Activated CD8-positive, alpha-beta memory T cell treated with anti-CD3 and anti-CD28 coated beads, Interleukin-2, amount 50 U/mL, for 1 hour (primary cell): Measurements from ENCODE around the gene SPIN1.
"Not testable (repeated sequence)": the region's sequence is repeated elsewhere in the genome, so short reads cannot be mapped to it uniquely, and the experiment has no call there.

Experiments used
- DNase-seq: peaks from one replicate; pipeline ENCODE4 v3.0.0-alpha.2; 2020; ENCODE audit errors: extremely low read depth

The SPIN1 gene

DNA sequence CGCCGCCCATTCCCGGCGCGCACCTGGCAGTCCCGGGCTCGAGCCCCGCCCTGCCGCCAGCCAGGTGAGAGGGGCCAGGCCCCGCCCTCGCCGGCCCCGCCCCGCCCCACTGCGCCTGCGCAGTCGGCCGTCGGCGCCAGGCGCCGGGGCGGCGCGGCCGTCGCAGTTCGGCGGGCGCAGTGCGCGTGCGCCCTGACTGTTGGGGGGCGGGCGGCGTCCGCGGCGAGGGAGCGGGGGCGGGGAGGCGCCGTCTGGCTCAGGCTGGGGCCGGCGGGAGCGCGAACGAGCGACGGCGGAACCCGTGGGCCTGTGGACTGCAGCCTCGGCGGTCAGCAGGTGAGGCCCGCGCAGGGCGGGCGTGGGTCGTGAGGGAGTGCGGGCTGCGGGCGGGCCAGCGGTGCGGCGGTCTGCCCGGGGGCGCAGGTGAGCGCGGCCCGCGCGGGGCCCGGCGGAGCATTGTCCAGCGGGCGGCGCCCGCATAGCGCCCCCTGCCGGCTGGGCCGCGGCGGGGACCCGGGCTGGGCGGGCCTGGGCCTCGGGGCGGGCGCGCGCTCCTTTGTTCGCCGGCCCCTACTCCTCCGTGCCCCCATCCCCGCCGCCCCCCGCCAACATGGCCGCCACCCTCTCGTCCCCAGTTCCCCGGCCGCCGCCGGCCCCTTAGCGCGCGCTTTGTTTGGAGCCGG is at the start of gene SPIN1:
SPIN1 (plus strand) TSS at position 242 of the 683 bp plus-strand sequence. CDS start 38,096 bp downstream, outside the sequence.
- DNase-seq: peak; percentile 43

- DNase-seq: no peak
Observed at GRCh38 chr9:88339317-88339716, 48.9 kb upstream of the SPIN1 start.

GRCh38 chr9:88342246-88342645 is 46.0 kb upstream of the SPIN1 start:
- no peak for DNase-seq

DNA sequence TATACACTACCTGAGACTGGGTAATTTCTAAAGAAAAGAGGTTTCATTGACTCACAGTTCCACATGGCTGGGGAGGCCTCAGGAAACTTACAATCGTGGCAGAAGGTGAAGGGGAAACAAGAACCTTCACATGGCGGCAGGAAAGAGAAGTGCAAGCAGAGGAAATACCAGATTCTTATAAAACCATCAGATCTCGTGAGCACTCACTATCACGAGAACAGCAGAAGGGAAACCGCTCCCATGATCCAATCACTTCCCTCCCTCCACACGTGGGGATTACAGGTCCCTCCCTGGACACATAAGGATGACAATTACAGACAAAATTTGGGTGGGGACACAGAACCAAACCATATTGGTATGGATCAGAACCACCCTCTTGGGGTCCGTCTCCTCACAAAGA is 44.2 kb upstream of the SPIN1 start:
- no peak for DNase-seq

DNA sequence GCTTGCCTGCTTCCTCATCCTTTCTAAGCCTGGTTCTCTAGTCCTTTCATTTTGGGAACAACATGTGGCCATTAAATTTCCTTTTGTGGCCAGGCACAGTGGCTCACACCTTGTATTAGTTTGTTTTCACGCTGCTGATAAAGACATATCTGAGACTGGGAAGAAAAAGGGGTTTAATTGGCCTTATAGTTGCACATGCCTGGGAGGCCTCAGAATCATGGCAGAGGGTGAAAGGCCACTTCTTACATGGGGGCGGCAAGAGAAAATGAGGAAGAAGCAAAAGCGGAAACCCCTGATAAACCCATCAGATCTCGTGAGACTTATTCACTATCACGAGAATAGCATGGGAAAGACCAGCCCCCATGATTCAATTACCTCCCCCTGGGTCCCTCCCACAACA is 37.9 kb upstream of the SPIN1 start:
- DNase-seq: not testable (repeated sequence)

- DNase-seq: no peak
Observed at GRCh38 chr9:88355166-88355565, 33.1 kb upstream of the SPIN1 start.

DNA sequence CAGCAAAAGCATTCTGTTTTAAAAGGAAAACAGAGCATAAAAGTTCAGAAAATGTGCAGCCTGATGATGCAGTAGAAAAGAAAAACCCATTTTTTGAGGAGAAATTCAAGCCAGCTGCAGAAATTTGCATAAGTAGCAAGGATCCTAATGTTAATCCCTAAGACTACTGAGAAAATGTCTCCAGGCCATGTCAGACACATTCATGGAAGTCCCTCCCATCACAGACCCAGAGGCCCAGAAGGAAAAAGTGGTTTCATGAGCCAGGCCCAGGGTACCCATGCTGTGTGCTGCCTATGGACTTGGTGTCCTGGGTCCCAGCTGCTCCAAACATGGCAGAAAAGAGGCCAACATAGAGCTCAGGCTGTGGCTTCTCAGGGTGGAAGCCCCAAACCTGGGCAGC is 31.0 kb upstream of the SPIN1 start:
- not testable (repeated sequence) for DNase-seq

GRCh38 chr9:88358723-88359122 is 29.5 kb upstream of the SPIN1 start:
- DNase-seq: no peak

- no peak for DNase-seq
Observed at GRCh38 chr9:88359974-88360373, 28.3 kb upstream of the SPIN1 start.

- DNase-seq: no peak
Observed at GRCh38 chr9:88362681-88363080, 25.6 kb upstream of the SPIN1 start.

DNA sequence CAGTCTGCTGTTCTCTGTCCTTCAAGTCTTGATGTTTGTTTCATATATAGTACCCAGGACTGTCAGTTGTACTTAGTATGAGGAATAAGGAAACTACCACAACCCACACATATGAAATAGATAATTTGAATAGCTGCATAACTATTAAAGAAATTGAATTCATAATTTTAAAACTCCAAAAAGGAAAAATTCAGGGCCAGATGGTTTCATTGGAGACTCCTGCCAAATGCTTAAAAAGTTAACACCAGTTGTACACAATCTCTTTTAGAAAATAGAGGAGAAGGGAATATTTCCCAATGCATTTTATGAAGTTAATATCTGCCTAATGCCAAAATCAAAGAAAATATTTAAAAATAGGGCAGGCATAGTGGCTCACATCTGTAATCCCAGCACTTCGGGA is 24.6 kb upstream of the SPIN1 start:
- no peak for DNase-seq

DNA sequence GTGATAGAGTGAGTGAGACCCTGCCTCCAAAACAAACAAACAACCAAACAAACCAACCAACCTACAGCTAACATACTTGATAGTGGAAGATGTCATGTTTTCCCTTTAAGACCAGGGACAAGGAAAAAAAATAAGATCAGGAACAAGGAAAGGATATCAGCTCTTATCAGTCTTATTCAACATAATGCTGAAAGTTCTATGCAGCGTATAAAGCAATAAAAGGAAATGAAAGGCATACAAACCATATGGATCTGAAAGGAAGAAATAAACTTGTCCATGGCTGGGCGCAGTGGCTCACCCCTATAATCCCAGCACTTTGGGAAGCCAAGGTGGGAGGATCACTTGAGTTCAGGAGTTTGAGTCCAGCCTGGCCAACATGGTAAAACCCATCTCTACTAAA is 23.5 kb upstream of the SPIN1 start:
- DNase-seq: no peak

DNA sequence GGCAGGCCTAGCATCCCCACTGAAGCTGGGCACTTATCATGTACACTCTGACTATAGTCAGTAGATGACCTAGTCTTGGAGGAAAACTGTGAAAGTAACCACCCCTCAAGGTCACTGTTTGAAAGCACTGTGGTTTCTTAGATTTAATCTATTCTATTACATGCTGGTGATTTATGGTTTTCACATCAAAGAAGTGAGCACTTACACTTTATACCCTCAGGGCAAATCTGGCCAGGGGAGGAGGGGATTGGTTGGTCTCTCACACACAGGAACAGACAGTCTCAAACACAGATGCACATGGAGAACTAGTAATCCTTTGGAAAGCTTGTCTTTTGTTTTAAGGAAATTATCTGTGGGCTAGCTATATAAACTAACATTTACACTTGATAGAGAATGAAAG is 17.9 kb upstream of the SPIN1 start:
- DNase-seq: no peak

GRCh38 chr9:88372103-88372654 is 16.1 kb upstream of the SPIN1 start:
- DNase-seq: no peak

DNA sequence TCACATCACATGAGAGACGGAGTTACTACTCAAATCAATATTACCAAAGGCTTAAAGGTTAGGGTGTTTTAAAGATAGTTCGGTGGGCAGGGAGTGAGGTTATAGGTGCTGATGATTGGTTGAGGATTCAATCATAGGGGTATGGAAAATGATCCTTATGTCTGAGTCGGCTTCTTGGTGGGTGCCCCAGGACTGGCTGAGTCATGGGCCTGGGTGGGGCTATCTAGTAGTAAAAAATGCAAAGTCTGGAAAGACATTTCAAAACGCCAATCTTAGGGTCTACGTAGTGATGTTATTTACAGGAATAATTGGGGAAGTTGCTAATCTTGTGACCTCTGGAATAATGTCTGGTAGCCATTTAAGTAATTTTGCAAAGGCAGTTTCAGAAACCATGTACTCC is 15.2 kb upstream of the SPIN1 start:
- no peak for DNase-seq

- no peak for DNase-seq
Observed at GRCh38 chr9:88378317-88378716, 9.9 kb upstream of the SPIN1 start.

GRCh38 chr9:88379352-88379751 is 8.9 kb upstream of the SPIN1 start:
- DNase-seq: no peak

DNA sequence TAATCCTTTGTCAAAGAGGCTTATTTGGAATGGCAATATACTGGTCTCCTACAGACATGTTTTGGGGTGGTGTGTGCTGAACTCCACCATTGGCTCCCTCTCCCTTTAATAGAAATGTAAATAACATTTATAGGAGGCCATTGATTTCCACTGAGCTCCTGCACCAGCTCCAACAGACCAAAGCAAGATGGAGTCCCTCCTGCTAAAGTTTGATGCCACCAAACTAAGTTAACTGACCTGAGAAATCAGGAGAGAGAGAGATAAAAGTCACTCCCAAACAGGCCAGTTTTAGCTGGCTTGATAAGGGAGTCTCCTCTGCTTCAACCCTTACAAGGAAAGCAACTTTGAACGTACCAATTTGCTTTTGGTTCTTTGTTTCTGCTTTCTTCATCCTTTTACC is 8.1 kb upstream of the SPIN1 start:
- no peak for DNase-seq

GRCh38 chr9:88381322-88381721 is 6.9 kb upstream of the SPIN1 start:
- not testable (repeated sequence) for DNase-seq

GRCh38 chr9:88383176-88383575 is 5.1 kb upstream of the SPIN1 start:
- no peak for DNase-seq

- not testable (repeated sequence) for DNase-seq
Observed at GRCh38 chr9:88386137-88386536, 2.1 kb upstream of the SPIN1 start.

DNA sequence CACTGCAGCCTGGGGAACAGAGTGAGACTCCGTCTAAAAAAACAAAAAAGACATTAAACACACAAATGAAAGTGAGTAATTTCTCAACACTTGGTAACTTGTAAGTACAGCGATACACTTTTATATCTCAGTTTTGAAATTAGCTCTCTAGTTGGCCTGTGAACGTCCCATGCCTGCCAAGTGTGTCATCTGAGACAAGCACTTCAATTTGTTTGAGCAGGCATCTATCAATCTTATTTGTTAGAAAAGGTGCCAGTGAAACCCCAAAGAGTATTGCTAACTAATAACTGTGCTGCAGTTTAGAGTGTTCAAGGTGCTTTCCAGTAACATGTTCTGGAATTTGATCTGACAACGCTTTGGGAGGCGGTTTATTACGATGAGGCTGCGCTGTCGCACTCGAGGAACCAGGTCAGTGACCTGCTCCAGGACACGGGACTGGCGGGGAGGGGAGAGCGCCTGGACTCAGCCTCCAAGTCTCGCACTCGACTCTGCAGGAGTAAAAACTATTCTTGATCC is 1.1 kb upstream of the SPIN1 start:
- no peak for DNase-seq

- DNase-seq: peak; percentile 4
Observed at GRCh38 chr9:88387552-88388202, 567 bp upstream of the SPIN1 start.
